WTC11 (cell line): ENCODE results near the gene LCLAT1. TPM values are rescaled to one million over a fixed set of nuclear protein-coding genes. Genes with fewer than 3 reads are reported as not detected.
A peak's percentile ranks its signal among the peaks of the same experiment; 100 is the strongest.

ENCODE experiments used
- ATAC-seq: fragments of 200-7000 bp; cut with Tn5 transposase; 2 replicates; pipeline ENCODE4 v1.10.0; 2021; ENCODE audit warnings: mild to moderate bottlenecking, moderate library complexity
- CTCF ChIA-PET: fragments of 300-600 bp; sonication (Branson Sonifier 250); formaldehyde crosslinking; loops from one replicate; lab custom pipeline; 2021; ENCODE audit warnings: antibody characterized with exemption; lab: Charles Lee
- POLR2A ChIA-PET: fragments of 350-600 bp; sonication (Branson Sonifier 250); formaldehyde crosslinking; loops from one replicate; lab custom pipeline; 2021; ENCODE audit warnings: antibody characterized with exemption; lab: Charles Lee
- DNase-seq: peaks from one replicate; pipeline ENCODE4 v3.0.0; 2021; ENCODE audit warnings: low spot score
- H3K27ac Mint-ChIP-seq: 2 replicates; pipeline ENCODE4 v1.8.0; 2021; ENCODE audit warnings: mixed read lengths
- H3K27me3 Mint-ChIP-seq: 2 replicates; pipeline ENCODE4 v1.8.0; 2021; ENCODE audit warnings: low read depth, mild to moderate bottlenecking, moderate library complexity, mixed read lengths
- H3K36me3 Mint-ChIP-seq: 2 replicates; pipeline ENCODE4 v1.8.0; 2021; ENCODE audit warnings: mixed read lengths
- H3K4me1 Mint-ChIP-seq: 2 replicates; pipeline ENCODE4 v1.8.0; 2022; ENCODE audit warnings: mixed read lengths
- H3K4me3 Mint-ChIP-seq: 2 replicates; pipeline ENCODE4 v1.8.0; 2021; ENCODE audit warnings: mild to moderate bottlenecking, moderate library complexity, mixed read lengths
- H3K9me3 Mint-ChIP-seq: 2 replicates; pipeline ENCODE4 v1.8.0; 2021; ENCODE audit warnings: mixed read lengths
- CDX4 ChIP-seq: fragments of 250-450 bp; sonication (Bioruptor Pico); IDR thresholded peaks from 2 replicates; pipeline ENCODE4 v1.9.0; 2021; ENCODE audit warnings: moderate library complexity, mild to moderate bottlenecking, inconsistent platforms, borderline replicate concordance
- CREM ChIP-seq: sonication (generic); formaldehyde crosslinking; IDR thresholded peaks from 2 replicates; pipeline ENCODE4 v1.8.1; 2022; ENCODE audit warnings: mild to moderate bottlenecking, missing genetic modification reagents, moderate library complexity
- EMX1 ChIP-seq: fragments of 250-450 bp; sonication (Bioruptor Pico); IDR thresholded peaks from 2 replicates; pipeline ENCODE4 v1.8.0; 2021; ENCODE audit warnings: mild to moderate bottlenecking
- FOXK1 ChIP-seq: sonication (generic); formaldehyde crosslinking; IDR thresholded peaks from 2 replicates; pipeline ENCODE4 v1.8.0; 2022; ENCODE audit warnings: mild to moderate bottlenecking, moderate library complexity, missing genetic modification reagents
- FOXP1 ChIP-seq: sonication (generic); formaldehyde crosslinking; IDR thresholded peaks from 2 replicates; pipeline ENCODE4 v1.8.0; 2022; ENCODE audit warnings: missing genetic modification reagents, mild to moderate bottlenecking, moderate library complexity, borderline replicate concordance
- GABPB1 ChIP-seq: sonication (generic); formaldehyde crosslinking; IDR thresholded peaks from 2 replicates; pipeline ENCODE4 v1.8.1; 2023; ENCODE audit warnings: mild to moderate bottlenecking, missing genetic modification reagents
- GRHL2 ChIP-seq: fragments of 250-450 bp; sonication (Bioruptor Pico); IDR thresholded peaks from 2 replicates; pipeline ENCODE4 v1.8.0; 2022; ENCODE audit warnings: mild to moderate bottlenecking, moderate library complexity; ENCODE audit not compliant: insufficient replicate concordance, severe bottlenecking
- HMGA2 ChIP-seq: fragments of 250-450 bp; sonication (Bioruptor Pico); IDR thresholded peaks from 2 replicates; pipeline ENCODE4 v1.4.0; 2021; ENCODE audit warnings: mild to moderate bottlenecking, moderate library complexity
- JAZF1 ChIP-seq: fragments of 250-450 bp; sonication (Bioruptor Pico); IDR thresholded peaks from 2 replicates; pipeline ENCODE4 v1.9.0; 2021; ENCODE audit warnings: moderate library complexity, mild to moderate bottlenecking, inconsistent platforms
- PREB ChIP-seq: sonication (generic); formaldehyde crosslinking; IDR thresholded peaks from 2 replicates; pipeline ENCODE4 v1.8.1; 2022; ENCODE audit warnings: mild to moderate bottlenecking, missing genetic modification reagents, moderate library complexity, borderline replicate concordance
- PRRX2 ChIP-seq: fragments of 250-450 bp; sonication (Bioruptor Pico); IDR thresholded peaks from 2 replicates; pipeline ENCODE4 v1.8.0; 2021; ENCODE audit warnings: mild to moderate bottlenecking
- STAT6 ChIP-seq: sonication (generic); formaldehyde crosslinking; conservative IDR thresholded peaks from 2 replicates; pipeline ENCODE4 v1.8.1; 2023; ENCODE audit warnings: mild to moderate bottlenecking, low read depth, missing genetic modification reagents, moderate library complexity
- ZBTB43 ChIP-seq: sonication (generic); formaldehyde crosslinking; IDR thresholded peaks from 2 replicates; pipeline ENCODE4 v1.8.1; 2023; ENCODE audit warnings: mild to moderate bottlenecking, missing genetic modification reagents
- ZNF138 ChIP-seq: sonication (generic); formaldehyde crosslinking; conservative IDR thresholded peaks from 2 replicates; pipeline ENCODE4 v1.8.1; 2022; ENCODE audit warnings: mild to moderate bottlenecking, moderate library complexity, missing genetic modification reagents
- ZNF396 ChIP-seq: fragments of 250-450 bp; sonication (Bioruptor Pico); IDR thresholded peaks from 2 replicates; pipeline ENCODE4 v1.8.0; 2021; ENCODE audit warnings: mild to moderate bottlenecking, moderate library complexity, borderline replicate concordance
- ZNF671 ChIP-seq: fragments of 250-450 bp; sonication (Bioruptor Pico); IDR thresholded peaks from 2 replicates; pipeline ENCODE4 v1.8.0; 2021; ENCODE audit warnings: mild to moderate bottlenecking
- ZSCAN18 ChIP-seq: fragments of 250-450 bp; sonication (Bioruptor Pico); IDR thresholded peaks from 2 replicates; pipeline ENCODE4 v2.1.2; 2022; ENCODE audit warnings: mild to moderate bottlenecking, moderate library complexity
- total RNA-seq: library from RNA; stranded (reverse); gene quantifications from 3 replicates; pipeline ENCODE4 v1.2.3, GENCODE V29; 2021

LCLAT1 gene
- total RNA-seq, 1 experiment from 2014 or later = 22.3 TPM

- no peak for TF ChIP-seq PREB
- TF ChIP-seq ZSCAN18 (CRISPR knock-in tag) = 0 out of 2 replicates have a peak, but pooled peaks have one; percentile 26
- no peak for TF ChIP-seq PRRX2 (CRISPR knock-in tag)
These were observed 239.0 kb downstream of the LCLAT1 start (continued) for GRCh38 chr2:30686000-30686399.

- CTCF ChIA-PET = interaction anchor here (0.7 to 2.8 kb wide), 9 partner anchors 11 to 625 kb away, joined by 3 to 23 read pairs (median 4); no protein-coding TSS in a partner anchor
- Mint-ChIP-seq H3K27me3 (no peaks in the 10 kb centered on the region), H3K36me3 (no peaks in the 10 kb centered on the region), H3K4me1 (peaks cover 16% of the 10 kb centered on the region)
- TF ChIP-seq FOXK1 (CRISPR knock-in tag) = no peak
- no peak for TF ChIP-seq GABPB1 (CRISPR knock-in tag)
- TF ChIP-seq, all 79 proteins: peak for 0
- Mint-ChIP-seq H3K4me3 (no peak overlapping the region), H3K27ac (no peak overlapping the region), H3K9me3 (no peaks in the 10 kb centered on the region)
- POLR2A ChIA-PET = interaction anchor here (0.6 kb wide), 1 partner anchor 521 kb away, joined by 3 read pairs; no protein-coding TSS in a partner anchor
- ATAC-seq (no peak), DNase-seq (no peak)
These were observed 239.6 kb downstream of the LCLAT1 start for GRCh38 chr2:30686669-30687068.

GRCh38 chr2:30688956-30689401 lies 241.9 kb downstream of the LCLAT1 start:
- Mint-ChIP-seq H3K27ac (no peak overlapping the region), H3K36me3 (no peaks in the 10 kb centered on the region), H3K27me3 (no peaks in the 10 kb centered on the region), H3K4me1 (peaks cover 15% of the 10 kb centered on the region), H3K4me3 (no peak overlapping the region), H3K9me3 (no peaks in the 10 kb centered on the region)
- ATAC-seq = no peak; the same call in 1 of the 2 replicates
- TF ChIP-seq ZNF671 (CRISPR knock-in tag) (no peak), ZNF396 (CRISPR knock-in tag) (no peak), FOXP1 (no peak), JAZF1 (no peak), FOXK1 (CRISPR knock-in tag) (no peak), GRHL2 (CRISPR knock-in tag) (no peak), CREM (CRISPR knock-in tag) (no peak), ZNF138 (CRISPR knock-in tag) (no peak), EMX1 (no peak), HMGA2 (CRISPR knock-in tag) (no peak), ZSCAN18 (CRISPR knock-in tag) (no peak), ZBTB43 (CRISPR knock-in tag) (no peak), CDX4 (CRISPR knock-in tag) (no peak), STAT6 (CRISPR knock-in tag) (no peak)
- DNase-seq = no peak
- ChIA-PET CTCF (interaction anchor here (0.9 to 1.8 kb wide), 3 partner anchors 8 to 524 kb away, joined by 3 to 7 read pairs (median 6); no protein-coding TSS in a partner anchor), POLR2A (no interaction called here)
